NCI-H1092 treated with DMSO at 0.1 percent for 48 hours (cell line): Measurements from ENCODE around the gene ROMO1.
"Not testable (repeated sequence)": the region's sequence is repeated elsewhere in the genome, so short reads cannot be mapped to it uniquely, and the experiment has no call there.

Experiments
- DNase-seq: peaks from one replicate; lab custom pipeline; 2025; lab: John Stamatoyannopoulos, UW

ROMO1 gene

DNA sequence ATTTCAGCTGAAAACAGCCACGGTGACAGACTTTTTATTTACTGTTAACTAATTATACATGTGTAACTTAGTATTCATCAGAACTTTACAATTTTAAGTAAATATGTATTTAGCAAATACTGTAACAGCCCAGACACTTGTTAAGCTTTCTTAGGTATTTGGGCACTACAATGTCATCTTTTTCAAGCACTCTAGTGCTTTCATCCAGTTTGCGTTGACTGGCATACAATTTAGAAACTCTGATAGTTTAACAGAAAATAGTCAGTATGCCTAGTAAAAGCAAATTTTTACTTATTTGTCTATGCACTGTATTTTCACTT lies 32.2 kb downstream of the ROMO1 start:
- DNase-seq = no peak

DNA sequence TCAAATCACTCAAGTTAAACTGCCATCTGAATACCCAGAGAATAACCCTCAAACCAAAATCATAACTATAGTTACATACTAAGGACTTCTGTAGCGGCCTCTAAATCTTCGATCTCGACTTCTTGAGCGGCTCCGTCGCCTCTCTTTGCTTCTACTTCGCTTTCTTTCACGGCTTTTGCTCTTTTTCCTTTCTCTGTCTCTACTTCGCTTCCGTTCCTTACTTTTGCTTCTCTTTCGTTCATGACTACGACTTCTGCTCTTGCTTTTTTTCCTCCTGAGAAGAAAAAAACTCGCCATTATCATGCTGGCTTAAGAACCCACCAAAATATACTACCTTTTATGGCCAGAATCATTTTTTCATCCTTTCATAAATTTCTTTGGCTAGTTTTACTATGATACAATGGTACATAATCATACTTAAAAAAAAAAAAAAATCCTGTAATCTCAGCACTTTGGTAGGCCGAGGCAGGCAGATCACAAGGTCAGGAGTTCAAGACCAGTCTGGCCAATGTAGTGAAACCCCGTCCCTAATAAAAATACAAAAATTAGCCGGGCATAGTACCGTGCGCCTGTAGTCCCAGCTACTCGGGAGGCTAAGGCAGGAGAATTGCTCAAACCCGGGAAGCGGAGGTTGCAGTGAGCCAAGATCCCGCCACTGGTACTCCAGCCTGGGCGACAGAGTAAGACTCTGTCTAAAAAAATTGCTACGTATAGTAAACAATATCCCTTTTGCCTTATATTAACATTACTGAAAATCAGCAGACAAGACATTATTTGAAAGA lies 32.8 kb downstream of the ROMO1 start:
- DNase-seq = no peak

DNA sequence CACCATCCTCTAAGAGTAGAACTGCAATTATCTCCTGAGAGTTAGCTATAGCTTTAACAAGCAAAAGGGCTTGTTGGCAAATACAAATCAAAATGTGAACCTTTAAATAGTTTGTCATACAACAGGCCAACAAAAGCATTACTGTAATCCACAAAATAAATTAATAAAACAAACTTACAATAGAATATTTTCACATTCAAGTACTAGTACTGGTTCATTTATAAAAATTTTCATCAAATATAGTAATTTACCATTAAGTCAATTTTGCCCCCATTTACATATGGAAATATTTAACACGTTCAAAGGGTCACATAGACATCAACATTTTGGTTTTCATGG lies 33.4 kb downstream of the ROMO1 start:
- no peak for DNase-seq

DNA sequence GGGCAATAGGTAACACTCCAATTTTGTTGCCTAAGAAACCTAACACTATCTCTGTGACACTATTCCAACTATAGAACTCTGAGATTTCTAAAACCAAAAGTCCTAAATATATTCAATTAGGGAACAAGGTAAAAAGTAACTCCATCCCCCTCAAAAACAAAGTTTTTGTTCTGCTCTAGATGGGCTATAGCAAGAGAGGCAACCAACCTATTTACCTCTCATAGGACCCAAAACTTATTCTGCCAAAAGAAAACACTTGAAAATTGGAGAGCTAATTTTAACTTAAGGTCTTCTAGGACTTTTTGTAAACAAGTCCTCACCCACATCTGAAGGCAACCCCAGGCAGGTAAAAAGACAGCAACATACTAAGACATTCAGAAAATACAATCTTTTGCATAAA lies 35.2 kb downstream of the ROMO1 start:
- no peak for DNase-seq

DNA sequence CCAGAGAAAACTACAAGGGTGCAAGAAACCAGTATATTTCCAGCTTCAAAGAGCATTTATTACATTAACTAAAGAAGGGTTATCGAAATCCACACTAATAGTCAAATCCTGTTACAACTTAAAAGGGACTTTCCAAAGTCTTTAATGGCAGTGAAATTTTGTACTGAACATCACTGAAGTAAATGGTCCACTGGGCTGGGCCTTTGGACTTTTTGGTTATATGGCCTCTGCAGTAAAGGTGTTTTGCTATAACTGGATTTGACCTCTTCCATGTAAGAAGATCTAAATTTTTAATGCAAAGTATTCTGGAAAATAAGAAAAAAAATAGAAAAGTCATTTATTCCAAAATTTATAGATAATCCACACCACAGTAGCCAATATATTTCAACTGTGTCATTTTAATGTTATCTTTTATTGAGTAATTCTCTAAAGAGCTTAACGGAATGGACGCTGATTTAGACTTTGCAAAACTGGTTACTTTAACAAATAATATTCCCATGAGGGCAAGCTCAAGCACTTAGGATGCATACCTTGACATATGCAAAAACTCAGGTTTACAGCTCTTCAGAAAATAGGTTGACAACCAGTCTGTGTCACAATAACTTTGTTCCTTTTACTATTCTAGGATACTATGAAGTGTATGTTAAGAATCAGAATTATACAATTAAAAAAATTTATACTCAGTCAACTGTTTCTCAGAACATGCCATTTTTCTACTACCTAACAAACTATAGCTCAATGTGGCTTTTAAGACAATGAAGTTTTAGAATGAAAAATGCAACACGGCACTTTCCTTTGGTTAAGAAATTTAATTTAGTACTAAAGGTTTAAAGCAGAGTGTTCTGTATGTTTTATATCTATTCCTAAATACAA lies 35.8 kb downstream of the ROMO1 start:
- DNase-seq = no peak

DNA sequence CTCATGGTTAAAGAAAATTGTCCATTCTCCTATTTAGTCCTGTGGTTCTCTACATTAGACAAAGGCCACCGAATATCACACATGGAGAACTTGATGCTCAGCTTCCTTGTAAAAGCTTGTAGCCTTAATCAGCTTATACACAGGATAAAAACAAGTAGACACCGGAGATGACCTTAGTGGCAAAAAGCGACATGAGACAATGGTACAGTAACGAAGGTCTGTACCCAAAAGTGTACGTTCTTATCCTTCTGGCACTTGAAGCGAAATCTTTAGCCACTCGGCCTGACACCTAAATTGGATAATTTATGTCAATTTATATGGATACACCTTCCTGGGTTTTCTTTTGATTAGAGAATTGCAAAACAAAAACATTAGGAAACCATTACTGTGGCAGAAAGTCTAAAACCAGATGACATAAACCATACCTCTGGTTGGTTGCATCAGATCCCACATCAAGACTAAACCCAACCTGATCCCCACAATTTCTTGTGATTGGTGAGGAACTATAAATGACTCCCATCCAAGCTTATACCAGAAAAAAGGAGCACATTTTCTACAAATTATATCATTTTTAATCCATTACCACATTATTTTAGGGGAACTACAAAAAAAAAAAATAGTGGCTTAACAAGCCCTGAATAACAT lies 36.7 kb downstream of the ROMO1 start:
- no peak for DNase-seq

DNA sequence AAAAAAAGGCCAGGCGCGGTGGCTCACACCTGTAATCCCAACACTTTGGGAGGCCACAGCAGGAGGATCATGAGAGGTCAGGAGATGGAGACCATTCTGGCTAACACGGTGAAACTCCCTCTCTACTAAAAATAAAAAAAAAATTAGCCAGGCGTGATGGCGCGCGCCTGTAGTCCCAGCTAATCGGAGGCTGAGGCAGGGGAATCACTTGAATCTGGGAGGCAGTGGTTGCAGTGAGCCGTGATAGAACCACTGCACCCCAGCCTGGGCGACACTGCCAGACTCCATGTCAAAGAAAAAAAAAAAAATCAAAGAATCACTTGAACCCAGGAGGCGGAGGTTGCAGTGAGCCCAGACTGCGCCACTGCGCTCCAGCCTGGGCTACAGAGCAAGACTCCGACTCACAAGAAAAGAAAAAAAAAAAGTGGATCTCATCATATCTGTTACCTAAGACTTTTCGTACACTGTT lies 38.7 kb downstream of the ROMO1 start:
- no peak for DNase-seq

DNA sequence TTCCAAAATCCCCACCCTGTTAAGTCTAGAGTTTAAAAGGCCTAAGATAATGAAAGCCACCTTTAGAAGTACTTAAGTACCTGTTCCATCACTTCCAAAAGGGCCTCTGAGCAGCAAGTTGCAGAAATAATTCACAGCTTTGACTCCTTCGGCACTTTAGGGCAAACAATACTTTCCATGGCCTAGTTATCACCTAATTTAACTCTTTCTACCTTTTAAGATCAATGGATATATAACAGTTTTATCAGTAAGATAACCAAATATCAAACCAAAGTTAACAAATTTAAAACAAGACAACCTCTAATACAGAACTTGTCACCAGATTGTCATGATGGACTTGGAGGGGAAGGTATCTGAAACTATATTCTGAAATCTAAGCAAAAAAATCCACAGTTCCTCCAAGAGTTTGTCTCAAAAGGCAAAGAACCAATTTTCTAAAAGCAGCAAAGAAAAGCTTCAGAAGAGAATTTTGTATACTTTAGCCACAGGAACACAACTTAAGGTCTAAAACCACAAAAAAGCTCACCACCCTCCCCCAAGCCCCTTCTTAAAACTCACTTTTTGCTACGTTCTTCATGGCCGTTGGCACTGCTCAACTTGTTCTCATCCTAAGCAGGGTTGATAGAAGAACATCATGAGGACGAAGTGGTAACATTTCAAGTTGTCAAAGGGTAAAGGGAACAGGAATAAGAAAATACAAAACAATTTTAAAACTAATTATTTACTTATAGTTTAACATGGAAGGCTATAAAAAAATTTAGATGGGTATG lies 39.4 kb downstream of the ROMO1 start:
- DNase-seq = no peak

DNA sequence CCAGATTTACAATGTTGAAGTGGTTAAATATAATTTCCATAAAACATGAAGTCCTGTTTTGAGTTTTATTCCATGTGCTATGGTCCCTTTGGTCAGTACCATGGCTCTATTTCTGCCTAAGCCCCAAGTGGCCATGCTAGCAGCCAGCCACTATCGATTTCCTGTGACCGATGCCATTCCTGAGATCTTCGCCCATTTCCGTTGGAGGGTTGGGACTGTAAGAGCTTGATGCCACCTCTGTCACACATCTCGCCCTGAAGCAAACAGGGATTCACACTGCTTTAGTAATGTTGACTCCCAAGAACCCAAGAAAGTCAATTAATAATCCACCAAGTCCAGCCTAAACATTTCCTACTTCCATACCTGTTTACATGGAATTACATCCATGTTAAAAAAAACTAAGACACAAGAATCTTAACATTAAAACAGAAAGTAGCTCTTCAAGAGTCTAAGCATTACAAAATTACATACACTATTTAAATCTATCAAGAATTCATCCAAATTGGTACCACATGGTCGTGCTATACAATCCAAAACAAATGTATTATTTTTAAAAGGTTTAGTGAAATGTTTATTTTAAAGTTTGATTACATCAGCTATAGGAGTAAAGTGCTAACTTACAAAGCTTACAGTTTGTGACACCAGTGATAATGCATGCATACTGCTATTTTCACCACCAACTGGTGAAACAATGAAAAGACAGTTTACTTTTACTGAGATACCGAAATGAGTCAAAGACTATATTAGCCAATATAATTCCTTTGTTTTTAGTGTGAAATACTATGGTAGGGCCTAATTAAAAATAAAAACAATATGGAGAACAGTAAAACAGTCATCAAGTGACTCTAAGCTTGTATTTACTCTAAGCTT lies 40.3 kb downstream of the ROMO1 start:
- DNase-seq = no peak

DNA sequence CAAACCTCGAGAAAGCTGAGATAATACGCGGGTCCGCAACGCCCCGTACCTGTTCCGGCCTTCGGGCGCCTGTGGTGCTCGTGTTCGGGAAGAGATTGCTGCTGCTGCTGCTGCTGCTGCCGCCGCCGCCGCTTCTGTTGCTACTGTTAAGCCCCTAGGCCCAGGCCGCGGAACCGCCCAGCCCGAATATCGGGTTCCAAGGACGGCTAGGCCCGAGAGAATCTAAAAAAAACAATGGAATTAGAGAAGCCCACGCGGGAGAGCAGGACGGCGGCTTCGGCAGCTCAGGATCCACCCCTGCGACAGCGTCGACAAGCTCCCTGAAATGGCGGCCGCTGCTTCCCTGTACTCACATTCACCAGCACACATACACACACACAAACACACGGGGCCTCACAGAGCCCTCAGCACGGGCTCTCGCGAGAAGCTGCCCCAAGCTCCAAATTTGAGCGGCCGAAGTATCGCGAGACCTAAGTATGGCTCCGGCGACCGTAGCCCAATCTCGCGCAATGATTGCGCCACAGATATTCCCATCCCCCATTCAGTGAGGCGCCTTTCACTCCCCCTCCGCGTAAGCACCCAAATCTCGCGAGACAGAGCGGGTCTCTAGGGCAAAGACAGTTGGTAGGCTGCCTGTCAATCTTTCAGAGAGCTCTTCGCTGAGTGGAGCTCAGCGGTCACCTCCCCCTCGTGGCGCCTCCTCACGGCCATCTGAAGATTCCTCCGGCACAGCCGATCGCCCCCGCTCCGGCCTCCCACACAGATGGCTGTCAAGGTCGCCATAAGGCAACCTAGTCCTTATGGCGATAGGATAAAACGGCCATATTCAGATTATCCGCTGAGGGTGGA lies 42.9 kb downstream of the ROMO1 start, which contains the start of gene RBM39:
RBM39 (minus strand) TSS at position 369 of the 849 bp plus-strand sequence. CDS start 1,386 bp downstream, outside the sequence.
- peak; percentile 100 for DNase-seq

DNA sequence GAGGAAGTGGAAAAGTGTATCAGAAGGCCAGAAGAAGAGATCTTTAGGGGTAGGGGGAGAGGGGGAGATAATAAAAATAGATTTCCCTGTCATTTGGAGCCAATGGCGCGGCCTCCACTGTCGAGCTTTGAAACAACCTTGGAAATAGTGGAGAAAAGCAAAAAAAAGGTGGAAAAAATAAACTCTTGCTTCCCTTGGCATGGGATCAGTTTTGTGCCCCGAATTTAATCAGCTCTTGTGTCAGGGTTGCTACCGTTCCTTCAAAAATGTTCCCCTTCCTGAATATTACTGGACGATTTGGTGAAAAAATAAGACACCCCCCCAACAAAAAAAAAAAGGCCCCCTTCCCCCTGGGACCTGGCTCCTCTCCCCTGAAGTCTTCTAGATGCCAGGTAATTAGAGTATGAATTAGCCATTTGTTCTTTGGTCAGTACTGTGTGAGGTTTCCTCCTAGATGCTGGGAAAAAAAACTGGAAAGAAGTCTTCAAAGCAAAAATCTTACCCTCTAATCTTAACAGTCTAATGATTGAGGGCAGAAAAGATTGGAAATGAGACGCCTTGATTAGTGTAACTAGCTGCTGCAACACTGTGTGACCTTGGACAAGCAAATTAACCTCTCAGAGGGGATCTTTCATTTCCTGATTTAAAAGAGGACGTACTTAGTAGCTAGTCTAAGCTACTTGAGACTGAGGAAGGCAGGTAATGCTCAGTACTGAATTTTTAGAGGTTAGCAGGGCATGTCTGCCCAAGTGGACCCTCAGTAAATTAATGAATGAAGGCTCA lies 43.7 kb downstream of the ROMO1 start:
- peak; percentile 44 for DNase-seq

DNA sequence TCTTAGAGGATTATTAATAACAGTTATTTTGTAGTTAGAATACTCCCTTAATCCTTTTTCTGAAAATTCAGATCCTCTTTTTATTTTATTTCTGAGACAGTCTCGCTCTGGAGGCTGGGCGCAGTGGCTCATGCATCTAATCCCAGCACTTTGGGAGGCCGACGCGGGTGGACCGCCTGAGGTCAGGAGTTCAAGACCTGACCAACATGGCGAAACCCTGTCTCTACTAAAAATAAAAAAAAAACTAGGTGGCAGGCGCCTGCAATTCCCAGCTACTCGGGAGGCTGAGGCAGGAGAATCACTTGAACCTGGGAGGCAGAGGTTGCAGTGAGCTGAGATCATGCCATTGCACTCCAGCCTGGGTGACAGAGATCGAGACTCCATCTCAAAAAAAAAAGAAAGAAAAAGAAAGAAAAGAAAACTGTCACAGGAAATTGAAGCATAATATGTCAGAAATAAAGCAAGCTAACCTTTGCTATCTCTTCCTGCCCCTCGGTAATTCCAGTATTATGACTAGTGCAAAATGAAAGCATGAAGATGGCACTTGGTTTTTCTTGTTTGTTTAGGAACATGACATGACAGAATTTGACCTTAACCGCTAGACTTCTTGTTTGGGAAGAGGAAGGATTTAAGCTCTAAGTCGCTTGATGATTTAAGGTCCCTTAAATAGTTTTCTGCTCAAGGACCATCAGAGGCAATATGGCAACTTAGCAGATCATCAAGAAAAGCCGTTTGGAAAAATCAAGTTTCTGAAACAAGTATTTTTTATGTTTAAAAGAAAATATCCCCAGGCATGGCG lies 44.7 kb downstream of the ROMO1 start:
- DNase-seq = no peak

DNA sequence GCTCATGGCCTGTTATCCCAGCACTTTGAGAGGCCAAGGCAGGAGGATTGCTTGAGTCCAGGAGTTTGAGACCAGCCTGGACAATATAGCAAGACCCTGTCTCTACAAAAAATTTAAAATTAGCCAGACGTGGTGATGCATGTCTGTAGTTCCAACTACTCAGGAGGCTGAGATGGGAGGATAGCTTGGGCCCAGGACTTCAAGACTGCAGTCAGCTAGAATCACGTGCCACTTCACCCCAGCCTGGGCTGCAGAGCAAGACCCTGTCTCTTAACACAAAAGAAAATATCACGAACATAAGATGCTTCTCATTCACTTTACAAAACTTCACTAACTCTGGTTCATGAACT lies 45.3 kb downstream of the ROMO1 start:
- DNase-seq = not testable (repeated sequence)
